ENCODE results near the gene NPFFR2.
"Not testable (repeated sequence)": the region's sequence is repeated elsewhere in the genome, so short reads cannot be mapped to it uniquely, and the experiment has no call there.

NPFFR2 gene

DNA sequence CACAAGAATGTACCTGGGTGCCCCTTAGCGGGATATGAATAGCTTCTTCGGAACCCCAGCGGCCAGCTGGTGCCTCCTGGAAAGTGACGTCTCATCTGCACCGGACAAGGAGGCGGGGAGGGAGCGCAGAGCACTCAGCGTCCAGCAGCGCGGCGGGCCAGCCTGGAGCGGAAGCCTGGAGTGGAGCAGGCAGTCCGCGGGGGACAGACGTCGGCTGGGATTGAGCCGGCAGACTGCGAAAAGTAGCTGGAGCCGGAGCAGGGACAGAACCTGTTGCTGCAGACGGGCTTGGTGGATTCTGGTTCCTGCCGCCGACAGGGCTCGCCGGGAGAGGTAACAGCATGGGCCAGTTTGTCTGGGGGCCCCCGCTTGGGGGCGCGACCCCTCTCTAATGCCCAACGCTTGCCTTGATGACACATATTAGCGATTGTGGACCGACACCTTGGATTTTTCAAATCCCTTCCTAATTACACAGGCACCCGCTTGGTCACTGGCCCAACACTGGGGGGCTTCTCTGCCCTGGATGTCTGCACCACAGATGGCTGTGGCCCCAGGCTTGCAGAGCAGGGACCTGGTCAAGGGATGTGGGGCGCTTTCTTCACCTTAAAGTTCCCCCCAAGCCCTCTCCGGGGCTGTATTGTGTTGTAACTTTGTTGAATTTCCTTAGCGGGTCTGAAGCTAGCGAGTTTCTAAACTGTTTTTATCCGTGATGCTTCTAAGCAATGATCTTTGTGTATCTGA lies at the start of gene NPFFR2:
Gene NPFFR2 (plus strand): TSS at position 133 of the 741 bp plus-strand sequence. CDS start 96,592 bp downstream, outside the sequence.
- H3K4me3 ChIP-seq (ENCODE audit: low read depth, low read length): peak within 1 kb of the TSS; percentile 34
- DNase-seq (ENCODE audit: low read depth): peak; percentile 4

DNA sequence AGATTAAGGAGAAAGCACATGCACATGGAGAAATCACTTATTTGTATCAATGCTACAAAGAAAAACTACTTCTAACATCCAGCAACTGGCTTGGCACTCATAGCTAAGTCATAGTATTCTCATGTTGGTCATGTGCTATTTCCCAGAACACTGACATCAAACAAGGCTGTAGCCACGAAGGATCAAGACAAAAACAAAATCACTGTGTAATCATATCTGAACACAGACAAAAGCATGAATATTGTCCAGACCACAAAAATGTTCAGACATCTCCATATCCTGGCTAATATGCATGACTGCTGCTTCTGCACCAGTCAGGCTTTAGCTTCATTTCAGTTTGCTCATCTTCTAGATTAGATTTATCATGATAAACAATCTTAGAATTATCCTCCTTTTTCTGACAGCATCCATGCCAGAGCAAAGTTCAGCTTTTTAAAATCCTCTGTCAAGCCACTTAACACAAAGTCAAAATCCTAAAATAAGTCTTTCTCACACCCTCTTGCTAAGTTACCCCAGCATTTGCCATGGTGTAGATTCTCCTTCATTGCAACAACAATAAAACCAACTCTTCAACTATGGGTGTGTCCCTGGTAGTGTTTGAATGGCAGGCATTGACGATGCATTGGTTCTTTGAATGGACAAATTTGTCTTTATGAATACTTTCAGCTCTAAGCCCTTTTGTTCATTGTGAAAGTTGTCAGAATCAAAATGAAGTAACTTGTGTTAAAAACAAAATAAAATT lies 39.1 kb upstream of the NPFFR2 start:
- DNase-seq (ENCODE audit: low read depth): no peak
- H3K4me3 ChIP-seq (ENCODE audit: low read depth, low read length): no peak overlapping the region

DNA sequence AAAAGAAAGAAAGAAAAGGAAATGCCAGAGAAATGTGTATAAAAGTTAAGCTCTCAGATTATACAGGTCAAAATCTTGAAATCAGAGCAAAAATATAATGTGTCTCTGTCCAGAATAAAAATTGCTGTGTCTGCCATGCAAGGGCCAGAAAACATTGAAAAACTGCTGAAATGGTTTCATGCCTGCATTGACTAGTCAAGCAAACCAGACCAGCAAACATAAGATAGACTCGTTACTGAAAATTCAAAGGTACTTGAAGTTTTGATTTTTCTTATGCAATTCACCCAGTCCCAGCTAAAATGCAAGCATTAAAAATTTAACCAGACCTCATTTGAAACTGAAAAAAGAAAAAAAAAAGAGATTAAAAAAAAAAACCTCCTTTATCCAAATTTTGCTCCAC lies 37.2 kb upstream of the NPFFR2 start:
- no peak overlapping the region for H3K4me3 ChIP-seq (ENCODE audit: low read depth, low read length)
- no peak for DNase-seq (ENCODE audit: low read depth)

DNA sequence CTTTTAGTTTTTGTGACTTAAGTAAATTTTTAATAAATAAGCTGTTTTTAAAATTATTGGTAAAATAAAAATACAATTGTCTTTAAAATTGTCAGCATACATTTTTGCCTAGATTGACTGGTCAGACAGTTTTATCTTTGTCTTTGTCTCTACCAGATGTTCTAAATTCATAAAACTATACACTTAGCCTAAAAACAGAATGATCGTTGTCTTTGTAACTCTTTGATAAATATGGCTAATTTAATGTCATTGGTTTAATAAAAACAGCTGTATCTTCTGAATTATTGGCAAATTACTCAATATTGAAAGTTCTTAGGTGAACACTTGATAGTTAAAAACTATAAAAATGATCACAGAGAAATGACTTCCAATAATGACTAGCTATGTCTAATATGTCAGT lies 36.5 kb upstream of the NPFFR2 start:
- no peak overlapping the region for H3K4me3 ChIP-seq (ENCODE audit: low read depth, low read length)
- no peak for DNase-seq (ENCODE audit: low read depth)

DNA sequence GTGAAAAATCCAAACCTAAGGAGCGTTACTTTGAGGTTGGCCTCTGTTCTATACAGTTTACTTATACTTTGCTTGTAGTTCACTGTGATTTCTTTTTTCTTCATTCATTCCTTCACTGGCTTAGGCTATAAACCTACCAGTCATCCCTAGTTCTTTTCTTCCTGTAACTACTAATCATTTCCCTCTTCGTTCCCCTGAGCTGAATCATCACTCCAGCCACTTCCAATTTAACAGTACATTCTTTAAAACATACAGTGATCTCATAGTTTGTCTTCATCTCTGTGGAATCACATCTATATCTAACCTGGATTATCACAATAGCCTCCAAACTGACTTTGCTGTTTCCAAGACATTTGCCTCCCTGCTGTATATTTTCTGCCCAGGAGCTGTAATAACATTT lies 25.2 kb upstream of the NPFFR2 start:
- no peak overlapping the region for H3K4me3 ChIP-seq (ENCODE audit: low read depth, low read length)
- peak; percentile 28 for DNase-seq (ENCODE audit: low read depth)

DNA sequence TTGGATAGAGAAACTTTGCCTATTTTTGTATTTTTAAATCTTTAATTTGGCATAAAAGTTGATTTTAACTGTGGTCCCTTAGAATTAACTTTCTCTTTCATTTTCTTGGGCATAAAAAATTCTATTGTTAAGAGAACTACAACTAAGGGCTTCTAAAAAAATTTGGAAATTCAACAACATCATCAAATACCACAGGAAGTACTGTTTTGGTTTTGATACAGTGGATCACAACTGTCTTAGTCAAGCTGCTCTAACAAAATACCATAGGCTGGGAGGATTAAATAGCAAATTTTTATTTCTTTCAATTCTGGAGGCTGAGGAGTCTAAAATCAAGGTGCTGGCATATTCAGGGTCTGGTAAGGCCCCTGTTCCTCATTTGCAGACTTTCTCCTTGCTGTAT lies 19.9 kb upstream of the NPFFR2 start:
- H3K4me3 ChIP-seq (ENCODE audit: low read depth, low read length): no peak overlapping the region
- no peak for DNase-seq (ENCODE audit: low read depth)

DNA sequence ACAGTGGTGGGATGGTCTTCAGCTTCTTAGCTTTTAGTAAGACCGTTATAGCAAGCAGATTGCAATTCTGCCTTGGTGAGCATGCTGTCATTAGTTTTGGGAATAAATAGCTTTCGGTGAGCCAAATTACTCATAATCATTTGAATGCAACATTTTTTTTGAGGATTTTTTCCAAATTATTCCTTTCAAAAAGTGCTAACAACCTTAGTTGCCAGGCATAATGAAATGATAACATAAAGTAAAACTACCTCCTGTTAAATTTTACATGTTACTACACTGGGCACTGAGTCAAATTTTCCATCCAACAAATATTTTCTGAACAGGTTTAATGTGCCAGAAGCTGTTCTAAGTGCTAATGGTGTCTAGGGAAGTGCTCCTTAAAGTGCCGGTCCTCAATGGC lies 15.8 kb upstream of the NPFFR2 start:
- DNase-seq (ENCODE audit: low read depth): no peak
- no peak overlapping the region for H3K4me3 ChIP-seq (ENCODE audit: low read depth, low read length)

DNA sequence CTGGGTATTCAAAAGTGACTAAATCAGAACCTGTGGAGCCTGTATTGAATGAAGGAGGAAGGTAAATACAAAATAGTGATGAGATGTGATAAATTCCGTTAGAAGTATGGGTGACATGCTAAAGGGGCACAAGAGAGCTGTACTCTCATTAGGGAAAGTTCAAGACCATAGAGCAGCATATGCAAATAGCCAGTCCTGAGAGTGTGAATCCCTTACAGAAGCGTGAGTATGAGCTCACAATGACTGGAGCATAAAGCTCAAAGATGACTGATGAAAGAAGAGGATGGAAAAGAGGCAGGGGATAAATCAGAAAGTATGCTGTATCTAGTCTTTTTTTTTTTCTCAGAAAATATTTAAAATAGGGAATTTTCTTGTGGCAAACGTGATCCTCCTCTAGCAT lies 12.1 kb upstream of the NPFFR2 start:
- no peak for DNase-seq (ENCODE audit: low read depth)
- H3K4me3 ChIP-seq (ENCODE audit: low read depth, low read length): no peak overlapping the region

DNA sequence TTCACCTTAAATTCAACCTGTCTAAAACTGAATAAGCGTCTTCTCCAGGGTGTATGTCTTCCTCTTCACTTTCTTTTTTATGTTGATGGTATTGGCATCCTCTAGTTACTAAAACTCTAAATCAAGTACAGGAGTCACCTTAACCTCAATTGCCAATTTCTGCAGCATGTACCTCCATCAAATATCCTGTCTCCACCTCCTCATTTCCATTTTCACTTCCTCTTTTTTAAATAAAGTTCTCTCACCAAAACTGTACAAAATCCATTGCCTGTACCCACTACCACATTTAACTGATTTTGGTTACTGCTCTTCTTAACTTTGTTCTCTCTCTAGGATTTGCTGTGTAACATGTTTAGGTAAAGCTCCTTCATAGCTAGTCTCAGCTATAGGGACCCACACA lies 9.2 kb upstream of the NPFFR2 start:
- no peak overlapping the region for H3K4me3 ChIP-seq (ENCODE audit: low read depth, low read length)

DNA sequence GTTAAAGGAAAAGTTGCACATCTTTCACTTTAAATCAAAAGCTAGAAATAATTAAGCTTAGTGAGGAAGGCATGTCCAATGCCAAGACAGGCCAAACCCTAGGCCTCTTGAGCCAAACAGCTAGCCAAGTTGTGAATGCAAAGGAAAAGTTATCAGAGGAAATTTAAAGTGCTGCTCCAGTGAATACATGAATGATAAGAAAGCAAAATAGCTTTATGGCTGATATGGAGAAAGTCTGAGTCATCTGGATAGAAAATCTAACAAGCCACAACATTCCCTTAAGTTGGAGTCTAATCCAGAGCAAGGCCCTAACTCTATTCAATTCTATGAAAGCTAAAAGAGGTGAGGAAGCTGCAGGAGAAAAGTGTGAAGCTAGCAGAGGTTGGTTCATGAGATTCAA lies 23.8 kb downstream of the NPFFR2 start:
- DNase-seq (ENCODE audit: low read depth): no peak
- H3K4me3 ChIP-seq (ENCODE audit: low read depth, low read length): no peak overlapping the region

More for the DNA sequence above, 9.2 kb upstream of the NPFFR2 start:
- no peak for DNase-seq (ENCODE audit: low read depth)

DNA sequence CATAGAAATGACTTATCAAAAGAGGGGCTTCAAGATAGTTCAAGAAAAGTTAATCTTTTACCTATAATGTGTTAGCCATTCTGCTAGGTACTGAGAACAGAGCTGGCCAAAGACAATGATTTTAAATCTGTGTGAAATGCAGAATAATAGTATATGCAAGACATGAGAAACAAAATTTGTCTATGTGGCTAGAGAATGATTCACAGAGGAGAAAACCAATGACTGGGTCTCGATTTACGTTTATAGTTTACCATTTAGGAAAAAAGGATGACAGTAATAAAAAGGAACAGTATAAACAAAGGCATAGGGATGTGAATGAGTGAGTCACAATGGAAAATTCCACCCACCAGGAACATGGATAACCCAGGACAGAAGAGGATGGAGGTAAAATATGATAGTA lies 31.9 kb downstream of the NPFFR2 start:
- DNase-seq (ENCODE audit: low read depth): no peak
- no peak overlapping the region for H3K4me3 ChIP-seq (ENCODE audit: low read depth, low read length)

DNA sequence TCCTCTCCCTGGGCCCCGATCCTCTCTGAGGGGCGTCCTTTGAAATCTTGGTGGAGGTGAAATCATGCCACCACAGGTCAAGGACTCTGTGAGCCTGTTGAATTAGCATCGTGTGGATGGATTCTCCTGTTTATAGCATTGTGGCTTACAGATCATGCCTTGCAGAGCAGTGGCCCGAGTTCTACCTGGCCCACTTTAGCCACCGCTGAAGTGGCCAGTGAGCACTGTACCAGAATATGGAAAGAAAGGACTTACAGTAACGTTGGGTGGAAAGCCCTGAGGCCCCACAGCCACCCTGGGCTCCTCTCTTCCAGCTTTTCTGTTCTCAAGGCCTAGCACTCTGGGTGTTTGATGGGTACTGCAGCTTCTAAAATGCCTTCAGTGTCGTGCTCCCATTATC lies 35.3 kb downstream of the NPFFR2 start:
- no peak for DNase-seq (ENCODE audit: low read depth)
- H3K4me3 ChIP-seq (ENCODE audit: low read depth, low read length): no peak overlapping the region

DNA sequence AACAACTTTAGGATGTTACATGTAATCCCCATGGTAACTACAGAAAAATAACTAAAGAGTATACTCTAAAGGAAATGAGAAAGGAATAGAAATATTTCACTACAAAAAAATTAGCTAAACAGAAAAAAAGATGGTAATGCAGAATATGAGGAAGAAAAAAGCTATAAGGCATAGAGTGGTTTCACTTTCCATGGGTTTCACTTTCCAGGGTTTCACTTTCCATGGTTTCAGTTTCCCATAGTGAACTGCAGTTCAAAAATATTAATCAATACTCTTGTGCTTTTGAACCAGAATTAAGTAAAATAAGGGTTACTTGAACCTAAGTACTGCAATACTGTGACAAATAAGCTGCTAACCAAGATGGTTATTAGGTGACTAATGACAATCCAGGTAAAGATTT lies 42.0 kb downstream of the NPFFR2 start:
- H3K4me3 ChIP-seq (ENCODE audit: low read depth, low read length): no peak overlapping the region
- DNase-seq (ENCODE audit: low read depth): no peak

DNA sequence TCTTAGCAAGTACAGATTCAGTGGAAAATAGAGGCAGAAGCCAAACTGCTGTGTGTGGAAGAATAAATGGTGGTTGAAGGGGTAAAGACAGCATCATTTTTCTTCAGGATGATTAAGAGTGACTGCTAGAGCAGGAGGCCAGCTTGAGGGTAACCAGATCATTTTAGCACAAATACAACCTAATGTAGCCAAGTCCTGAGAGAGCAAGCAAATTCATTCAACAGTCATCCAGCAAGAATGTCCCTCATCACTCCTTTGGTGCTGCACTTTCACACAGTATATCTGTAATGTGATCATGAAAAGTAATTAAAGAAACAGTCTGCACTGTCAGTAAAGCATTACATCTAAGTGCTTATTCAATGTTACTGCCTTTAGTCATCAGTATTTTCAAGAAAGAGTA lies 44.8 kb downstream of the NPFFR2 start:
- H3K4me3 ChIP-seq (ENCODE audit: low read depth, low read length): no peak overlapping the region
- peak; percentile 51 for DNase-seq (ENCODE audit: low read depth)

DNA sequence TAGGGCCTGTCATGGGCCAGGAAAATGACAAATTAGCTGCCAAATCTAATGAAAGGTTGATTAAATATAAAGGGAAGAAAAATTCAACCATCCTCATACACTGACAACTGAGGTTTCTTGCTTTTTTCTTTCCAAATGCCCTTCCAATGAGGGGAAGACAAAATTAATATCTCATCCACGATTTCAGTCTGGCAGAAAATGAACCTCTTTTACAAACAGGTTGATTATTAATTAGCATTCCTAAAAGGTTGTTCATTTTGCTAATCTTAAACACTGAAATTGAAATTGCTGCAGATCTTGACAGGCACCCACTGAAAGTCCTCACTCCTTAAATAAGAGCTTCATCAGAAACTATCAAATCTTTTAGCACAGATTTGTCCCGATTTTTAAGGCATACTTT lies 45.5 kb downstream of the NPFFR2 start:
- no peak overlapping the region for H3K4me3 ChIP-seq (ENCODE audit: low read depth, low read length)
- DNase-seq (ENCODE audit: low read depth): no peak

DNA sequence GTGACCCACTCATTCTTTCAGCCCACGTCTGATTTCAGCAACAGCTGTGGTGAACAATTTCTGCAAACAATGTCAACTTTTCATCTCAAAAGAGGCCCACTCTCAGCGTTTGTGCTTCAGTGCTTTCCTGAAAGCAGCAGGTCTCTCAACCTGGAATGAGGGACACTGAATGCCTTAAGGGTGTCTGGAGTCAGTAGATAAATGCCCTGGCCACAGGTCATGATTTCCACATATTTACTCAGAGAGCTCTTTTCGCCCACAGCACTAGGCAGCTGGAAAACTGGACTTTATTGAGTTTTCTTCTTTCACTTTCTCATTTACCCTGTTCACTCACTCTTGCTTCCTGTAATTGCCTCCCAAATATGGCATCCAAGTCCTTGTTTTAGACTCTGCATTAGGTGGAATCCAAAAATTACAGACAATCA lies 52.8 kb downstream of the NPFFR2 start:
- no peak for DNase-seq (ENCODE audit: low read depth)
- H3K4me3 ChIP-seq (ENCODE audit: low read depth, low read length): no peak overlapping the region

DNA sequence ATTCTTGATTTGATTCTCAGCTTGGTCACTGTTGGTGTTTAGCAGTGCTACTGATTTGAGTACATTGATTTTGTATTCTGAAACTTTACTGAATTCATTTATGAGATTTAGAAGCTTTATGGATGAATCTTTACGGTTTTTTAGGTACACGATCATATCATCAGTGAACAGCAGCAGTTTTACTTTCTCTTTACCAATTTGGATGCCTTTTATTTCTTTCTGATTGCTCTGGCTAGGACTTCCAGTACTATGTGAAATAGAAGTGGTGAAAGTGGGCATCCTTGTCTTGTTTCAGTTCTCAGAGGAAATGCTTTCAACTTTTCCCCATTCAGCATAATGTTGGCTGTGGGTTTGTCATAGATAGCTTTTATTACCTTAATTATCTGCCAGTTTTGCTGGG lies 58.8 kb downstream of the NPFFR2 start:
- H3K4me3 ChIP-seq (ENCODE audit: low read depth, low read length); DNase-seq (ENCODE audit: low read depth): not testable (repeated sequence)

DNA sequence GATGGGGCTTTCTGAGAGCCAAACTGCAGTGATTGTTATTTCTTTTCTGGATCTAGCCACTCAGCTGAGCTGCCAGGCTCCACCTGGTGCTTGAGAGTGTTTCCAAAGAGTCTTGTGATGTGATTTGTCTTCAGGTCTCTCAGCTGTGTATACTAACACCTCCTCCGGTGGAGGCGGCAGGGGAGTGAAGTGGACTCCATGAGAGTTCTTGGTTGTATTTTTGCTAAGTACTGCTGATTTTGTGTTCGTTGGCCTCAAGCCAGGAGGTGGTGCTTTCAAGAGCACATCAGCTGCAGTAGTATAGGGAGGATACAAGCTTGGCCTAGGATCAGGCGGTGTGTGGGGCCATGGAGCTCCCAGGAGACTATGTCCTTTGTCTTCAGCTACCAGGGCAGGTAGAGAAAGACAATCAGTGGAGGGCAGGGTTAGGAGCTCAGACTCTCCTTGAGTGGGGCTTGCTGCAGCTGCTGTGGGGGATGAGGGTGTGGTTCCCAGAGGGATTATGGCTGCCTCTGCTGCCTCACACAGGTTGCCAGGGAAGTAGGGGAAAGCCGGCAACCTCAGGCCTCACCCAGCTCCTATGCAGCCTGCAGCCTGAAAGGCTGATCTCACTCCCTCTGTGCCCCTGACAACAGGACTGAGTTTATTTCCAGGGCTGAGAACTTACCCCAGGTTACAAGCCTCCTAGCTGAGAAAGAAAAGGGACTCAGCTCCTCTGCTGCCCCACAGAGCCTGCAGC lies 62.4 kb downstream of the NPFFR2 start:
- no peak overlapping the region for H3K4me3 ChIP-seq (ENCODE audit: low read depth, low read length)
- DNase-seq (ENCODE audit: low read depth): no peak

DNA sequence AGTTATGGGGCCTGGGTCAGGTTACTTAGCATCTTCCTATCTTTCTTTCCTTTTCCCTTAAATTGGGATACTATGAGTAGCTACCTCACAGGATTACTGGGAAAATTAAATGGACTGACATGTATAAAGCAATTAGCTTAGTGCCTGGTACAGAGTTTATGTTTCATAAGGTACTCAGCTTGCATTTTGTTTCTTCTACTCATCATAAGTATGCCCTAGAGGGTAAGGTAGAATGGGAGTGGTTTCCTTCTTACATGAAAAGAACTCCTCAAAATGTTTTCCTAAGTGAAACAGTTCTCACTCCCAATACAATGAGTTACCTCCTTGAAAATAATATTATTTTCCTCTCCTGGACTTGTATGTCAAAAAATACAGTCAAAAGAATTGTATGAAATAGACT lies 75.7 kb downstream of the NPFFR2 start:
- DNase-seq (ENCODE audit: low read depth): no peak
- no peak overlapping the region for H3K4me3 ChIP-seq (ENCODE audit: low read depth, low read length)

DNA sequence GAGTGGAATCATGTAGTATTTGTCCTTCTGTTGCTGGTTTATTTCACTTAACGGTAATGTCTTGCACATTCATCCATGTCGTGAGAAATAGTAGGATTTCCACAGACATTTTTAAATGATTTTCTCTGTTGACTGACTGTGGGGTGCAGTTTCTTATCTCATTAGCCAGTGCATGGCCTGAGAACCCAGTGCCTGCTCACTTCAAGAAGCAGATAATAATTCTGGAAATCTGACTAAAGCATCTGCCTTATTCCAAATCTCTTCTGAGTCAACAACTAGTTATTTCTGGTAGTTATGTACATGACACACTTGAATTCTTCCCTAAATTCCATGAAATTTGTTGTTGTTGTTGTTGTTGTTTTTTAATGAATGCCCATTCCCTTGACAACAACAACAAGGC lies 77.6 kb downstream of the NPFFR2 start:
- no peak for DNase-seq (ENCODE audit: low read depth)
- H3K4me3 ChIP-seq (ENCODE audit: low read depth, low read length): no peak overlapping the region
